ENCODE measurements around the gene IPPK.

Gene IPPK

DNA sequence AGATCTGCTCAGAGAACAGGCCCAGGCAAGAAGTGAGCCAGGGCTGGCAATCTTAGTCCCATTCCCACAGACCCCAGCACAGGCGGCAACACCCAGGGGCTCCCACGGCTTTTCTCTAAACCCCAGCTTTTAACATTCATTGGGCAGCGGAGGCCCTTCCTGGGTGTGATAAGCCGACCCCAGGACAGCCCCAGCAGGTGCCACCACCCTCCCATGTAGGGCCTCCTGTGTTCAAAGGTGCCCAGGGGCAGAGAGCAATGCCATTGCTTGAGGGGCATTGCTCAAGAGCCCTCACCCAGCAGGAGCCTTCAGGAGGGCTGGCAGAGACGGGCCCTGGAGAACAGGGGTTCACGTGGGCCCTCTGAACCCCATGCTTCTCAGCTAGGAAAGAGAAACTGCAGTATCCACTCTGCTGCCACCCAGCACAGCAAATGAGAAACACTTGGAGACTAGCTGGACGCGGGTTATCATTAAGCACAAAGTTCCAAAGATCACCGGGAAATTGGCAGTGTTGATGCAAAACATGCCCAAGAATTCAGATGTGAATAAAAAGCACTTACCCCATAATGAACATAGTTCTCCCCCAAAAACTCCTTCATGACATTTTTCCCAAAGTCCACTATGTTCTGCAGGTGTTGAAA, 13.9 kb downstream of the IPPK start:
- DNase-seq, result no peak

DNA sequence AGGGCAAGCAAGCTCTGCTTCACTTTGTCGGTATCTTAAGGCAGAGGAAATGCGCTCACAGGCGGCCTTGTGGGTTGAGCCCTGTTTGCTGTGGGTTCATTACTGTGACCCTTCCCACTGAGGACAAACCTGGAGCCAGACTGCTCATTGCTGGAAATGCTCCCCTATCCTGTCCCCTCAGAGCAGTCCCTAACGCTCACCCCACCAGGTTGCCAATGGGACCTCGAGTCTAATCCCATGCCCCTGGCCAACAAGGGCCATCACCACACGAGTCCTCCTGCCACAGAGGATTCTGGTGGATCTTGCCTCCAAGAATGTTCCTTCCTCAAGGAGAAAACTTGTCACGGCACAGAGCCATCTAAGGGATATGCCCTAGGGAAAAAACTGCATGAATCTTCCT, 14.6 kb downstream of the IPPK start:
- DNase-seq, result no peak

DNA sequence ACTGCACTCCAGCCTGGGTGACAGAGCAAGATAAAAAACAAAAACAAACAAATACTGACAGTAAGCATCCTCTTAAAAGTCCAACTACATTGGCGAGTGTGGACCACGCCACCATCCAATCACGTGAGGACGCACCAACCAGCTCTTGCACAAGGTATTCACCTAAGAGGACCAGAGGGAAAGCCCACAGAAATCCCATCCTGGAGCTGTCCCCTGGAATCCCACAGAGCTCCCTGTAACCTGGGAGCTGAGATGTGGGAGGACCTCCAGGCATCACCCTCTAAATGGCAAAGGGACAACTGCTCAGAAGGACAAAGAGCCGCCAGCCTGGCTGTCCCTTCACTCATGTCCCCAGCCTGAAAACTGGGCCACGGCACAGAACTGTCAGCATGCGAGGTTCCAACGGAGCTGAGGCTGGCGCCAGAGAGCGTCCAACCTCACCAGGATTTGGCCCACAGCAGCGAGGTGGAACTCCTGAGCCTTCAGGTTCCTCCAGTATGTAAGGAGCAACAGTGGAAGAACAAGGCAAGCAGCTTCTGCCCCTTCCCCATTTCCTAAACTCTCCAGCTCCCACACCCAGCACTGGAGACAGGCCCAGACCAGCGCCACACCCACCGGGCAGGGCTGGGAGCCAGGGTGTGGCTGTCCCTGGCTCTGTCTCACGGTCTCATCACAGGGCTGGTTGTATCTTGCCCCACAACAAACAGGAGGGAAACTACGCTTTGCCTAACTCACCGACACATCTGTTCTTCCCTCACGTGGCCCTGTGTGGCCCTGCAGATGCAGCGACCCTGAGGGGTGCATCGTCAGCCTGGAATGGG, 15.2 kb downstream of the IPPK start:
- DNase-seq, result no peak

DNA sequence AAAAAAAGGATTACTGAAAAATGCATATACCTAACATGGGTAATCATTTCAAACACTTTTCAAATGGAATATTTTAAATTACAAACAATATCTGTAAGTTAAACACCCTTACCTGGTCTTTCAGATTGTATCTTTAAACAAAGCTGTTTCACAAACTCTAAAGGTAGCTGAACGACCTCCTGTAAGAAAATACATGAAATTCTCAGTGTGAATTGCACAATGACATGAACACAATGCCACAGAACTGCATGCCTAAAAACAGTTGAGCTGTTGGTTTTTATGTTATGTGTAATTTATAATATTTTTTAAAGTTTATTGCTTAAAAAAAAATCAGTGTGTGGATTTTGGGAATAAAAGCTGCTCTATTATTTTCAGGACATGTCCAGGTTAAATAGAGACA, 17.5 kb downstream of the IPPK start:
- no peak for DNase-seq

DNA sequence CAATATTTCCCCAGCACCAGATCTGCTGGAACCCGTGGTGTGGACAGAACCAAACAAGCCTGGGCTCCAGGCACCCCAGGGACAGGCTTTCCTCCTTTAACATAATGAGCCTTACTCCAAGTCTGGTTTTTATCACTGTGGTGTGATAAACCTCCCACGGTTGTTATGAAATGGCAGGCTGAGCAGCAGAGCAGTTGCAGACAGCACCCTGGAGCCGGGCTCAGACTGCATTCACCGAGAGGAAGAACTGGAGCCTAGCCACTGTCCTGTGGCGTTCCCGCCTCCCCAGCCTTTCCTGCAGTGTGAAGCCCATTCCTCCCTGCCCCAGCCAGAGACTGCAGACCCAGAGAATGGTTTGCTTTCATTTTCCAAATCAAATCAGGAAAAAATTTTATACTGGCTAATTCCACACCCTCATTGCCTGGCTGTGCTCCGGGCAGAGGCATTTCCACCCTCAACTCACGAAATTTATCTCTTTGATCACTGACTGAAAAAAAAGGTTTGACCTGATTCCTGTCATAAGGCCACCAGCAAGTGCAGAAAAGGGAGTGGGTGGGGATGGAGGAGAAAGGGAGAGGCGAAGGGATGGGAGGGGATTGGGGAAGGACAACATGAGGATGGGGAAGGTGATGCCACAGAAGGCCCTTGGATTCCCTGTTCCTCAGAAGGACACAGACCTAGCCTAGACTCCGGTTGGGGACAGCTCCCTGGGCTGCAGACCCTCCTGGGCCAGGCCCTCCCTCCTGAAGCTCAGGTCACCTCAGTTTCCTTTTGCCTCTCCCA, 18.9 kb downstream of the IPPK start:
- no peak for DNase-seq

DNA sequence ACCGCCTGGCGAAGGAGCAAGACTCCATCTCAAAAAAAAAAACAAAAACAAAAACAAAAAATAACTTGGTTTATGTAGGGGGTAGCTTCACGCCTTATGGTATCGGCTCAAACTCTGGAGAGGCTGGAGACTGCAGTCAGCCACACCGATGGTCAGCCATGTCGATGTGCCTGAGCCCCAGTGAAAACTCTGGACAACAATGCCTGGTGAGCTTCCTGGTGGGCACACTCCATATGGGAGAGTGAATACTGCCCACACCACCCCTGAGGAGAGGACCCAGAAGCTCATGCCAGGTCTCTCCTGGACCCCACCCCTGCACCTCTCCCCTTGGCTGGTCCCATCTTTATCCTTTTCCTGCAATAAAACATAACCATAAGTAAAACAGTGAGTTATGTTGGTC, 19.6 kb downstream of the IPPK start:
- no peak for DNase-seq

DNA sequence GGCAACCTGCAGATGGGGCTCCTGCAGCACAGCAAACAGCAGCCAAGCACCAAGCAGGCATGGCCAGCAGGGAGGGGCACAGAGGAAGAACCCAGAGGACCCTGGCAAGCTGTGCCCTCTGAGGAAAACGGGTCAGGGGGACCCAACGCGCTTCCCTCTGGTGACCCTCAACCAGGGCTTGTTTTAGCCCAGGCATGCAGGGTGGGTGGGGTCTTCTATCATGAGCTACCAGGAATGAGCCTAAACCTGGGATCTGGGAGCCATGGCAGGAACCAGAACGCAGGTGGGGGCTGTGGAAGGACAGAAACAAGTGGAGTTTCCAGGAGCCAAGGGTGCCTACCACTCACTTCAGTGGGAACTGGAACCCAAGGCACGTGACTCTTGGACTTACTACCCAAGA, 20.9 kb downstream of the IPPK start:
- DNase-seq, result no peak

DNA sequence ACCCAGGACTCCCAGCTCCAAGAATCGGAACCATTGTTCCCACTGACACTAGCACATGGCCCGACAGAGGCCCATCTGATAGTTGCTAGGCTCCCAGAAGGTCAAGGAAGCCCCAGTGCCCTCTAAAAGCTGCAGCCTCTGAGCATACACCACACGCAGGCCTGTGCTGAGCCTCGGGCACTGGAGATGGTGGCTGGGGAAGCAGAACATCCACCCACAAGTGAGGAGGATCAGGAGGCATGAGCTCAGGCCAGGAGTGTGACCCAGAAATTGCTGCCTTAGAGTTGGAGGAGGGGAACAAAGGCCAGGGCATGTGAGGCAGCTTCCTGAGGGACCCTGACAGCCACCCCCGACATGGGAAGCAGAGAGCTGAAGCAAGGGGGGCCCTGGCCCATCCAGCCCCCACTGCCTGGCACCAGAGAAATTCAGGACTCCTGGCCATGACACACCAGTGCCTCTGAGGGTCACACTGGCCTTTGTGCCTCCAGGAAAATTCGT, 21.4 kb downstream of the IPPK start:
- DNase-seq, result no peak

DNA sequence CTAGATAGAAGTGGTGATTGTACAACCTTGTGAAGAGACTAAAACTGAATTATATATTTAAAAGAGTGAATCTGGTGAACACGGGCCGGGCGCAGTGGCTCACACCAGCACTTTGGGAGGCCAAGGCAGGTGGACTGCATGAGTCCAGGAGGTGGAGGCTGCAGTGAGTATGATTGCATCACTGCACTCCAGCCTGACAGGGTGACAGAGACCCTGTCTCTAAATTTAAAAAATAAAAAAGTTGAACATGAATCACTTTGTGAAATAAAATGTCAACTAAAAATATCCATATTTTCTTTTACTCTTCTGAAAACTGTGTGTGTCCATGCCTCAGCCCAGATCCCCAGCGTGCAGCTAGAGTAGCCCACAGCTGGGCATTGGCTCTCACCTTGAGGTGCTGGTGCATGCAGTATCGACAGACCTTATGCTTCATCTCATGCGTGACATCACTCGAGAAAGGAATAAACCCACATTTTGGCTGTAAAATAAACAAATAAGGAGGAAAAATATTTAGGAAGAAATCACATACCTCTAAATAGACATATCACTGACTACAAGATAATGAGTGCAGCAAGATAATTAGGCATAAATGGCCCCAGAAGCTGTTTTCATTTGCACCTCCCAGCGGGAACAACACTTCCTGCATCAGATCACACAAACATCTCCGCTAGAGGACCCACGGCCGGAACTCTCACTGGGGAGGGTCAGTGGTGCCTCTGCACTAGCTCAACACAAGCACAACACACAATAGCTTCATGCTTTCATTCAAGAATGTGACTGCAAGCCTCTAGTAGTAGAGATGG, 22.1 kb downstream of the IPPK start:
- no peak for DNase-seq

DNA sequence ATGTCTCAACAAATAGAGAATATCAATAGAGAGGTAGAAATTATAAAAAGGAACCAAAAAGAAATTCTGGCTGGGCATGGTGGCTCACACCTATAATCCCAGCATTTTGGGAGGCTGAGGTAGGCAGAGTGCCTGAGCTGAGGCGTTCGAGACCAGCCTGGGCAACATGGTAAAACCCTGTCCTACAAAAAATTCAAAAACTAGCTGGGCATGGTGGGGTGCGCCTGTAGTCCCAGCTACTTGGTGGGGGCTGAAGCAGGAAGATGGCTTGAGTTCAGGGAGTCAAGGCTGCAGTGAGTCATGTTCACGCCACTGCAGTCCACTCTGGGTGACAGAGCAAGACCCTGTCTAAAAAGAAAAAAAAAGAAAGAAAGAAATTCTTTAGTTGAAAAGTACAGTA, 24.9 kb downstream of the IPPK start:
- no peak for DNase-seq

DNA sequence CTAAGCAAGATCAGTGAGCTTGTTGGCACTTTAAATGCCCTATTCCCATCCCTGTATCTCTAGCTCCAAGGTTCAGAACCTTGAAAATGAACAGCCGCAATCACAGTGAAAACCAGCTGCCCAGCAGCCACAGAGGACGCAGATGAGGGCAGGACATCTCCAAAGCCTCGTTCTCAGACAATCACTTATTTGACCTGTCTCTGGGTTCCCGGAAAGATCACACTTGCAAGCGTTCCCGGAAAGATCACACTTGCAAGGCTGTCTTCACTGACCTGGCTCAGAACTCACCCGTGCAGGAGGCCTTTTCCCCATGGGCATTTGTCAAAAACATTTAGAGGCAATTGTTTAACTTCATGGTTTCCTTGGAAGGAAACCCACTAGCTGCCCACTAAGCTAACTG, 25.7 kb downstream of the IPPK start:
- DNase-seq, result no peak

DNA sequence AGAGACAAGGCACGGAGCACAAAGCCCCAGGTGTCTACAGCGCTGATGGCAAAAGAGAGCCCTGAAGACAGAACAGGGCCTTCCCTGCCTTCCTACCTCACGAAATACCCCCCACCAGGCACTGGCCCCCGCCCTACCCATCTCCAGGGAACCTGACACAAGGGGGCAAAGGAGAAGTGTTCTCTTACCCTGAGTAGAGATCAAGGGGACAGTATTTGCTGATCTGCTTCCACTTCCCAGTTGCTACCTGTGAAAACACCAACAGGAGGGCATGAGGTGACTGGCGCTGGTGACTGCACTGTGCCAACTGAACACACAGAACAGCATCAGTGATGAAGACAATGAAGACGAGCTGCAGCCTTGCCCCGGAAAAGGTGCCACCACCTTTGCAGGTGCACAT, 27.4 kb downstream of the IPPK start:
- no peak for DNase-seq

DNA sequence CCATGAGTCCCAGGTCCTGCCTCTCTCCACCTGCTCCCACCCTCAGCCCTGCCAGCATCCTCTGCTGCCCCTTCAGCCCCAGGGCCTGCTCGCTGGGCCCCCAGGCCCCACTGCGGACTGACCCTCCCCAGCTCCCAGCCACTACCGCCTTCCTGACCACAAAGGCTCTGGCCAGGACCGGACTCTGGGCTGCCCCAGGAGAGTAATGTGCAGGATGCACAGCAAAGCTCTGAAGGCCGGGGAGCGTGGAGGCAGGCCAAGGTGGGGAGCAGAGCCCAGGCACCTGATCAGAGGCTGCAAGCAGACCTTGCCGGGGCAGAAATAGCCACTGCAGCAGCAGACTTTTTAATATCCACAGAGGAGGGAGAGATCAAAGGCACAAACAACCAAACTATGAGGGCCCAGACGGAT, 27.9 kb downstream of the IPPK start:
- DNase-seq, result no peak

DNA sequence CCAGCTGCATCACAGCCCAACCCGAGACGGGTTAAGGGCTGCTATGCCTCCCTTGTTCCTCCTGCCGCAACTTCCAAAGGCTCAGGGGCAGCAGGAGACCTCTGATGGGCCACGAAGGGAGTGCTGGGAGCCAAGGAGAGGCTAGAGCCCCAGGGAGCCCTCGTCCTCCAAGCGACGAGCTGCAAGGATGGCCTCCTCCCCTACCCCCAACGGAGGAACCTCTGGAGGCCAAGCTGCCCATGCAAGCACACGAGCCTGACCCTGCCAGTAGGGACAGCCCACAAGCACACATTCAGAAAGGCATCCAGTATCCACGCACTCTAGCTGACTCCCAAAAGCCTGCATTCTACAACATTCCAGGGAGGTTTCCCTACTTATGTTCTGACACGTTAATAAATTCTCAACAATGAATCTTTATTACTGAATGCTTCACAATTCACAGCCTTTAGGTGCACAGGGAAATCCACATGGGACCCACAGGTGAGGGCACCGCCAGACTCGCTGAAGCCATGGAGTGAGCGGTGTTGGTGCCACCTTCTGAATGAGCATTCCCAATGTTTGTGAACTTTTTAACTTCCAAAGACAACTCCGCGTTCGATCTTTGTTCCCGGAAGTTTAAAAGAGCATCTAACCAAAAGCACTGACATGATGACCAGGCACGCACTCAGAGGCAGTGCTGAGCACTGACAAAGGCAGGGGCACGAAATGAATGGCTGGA, 28.7 kb downstream of the IPPK start:
- no peak for DNase-seq

DNA sequence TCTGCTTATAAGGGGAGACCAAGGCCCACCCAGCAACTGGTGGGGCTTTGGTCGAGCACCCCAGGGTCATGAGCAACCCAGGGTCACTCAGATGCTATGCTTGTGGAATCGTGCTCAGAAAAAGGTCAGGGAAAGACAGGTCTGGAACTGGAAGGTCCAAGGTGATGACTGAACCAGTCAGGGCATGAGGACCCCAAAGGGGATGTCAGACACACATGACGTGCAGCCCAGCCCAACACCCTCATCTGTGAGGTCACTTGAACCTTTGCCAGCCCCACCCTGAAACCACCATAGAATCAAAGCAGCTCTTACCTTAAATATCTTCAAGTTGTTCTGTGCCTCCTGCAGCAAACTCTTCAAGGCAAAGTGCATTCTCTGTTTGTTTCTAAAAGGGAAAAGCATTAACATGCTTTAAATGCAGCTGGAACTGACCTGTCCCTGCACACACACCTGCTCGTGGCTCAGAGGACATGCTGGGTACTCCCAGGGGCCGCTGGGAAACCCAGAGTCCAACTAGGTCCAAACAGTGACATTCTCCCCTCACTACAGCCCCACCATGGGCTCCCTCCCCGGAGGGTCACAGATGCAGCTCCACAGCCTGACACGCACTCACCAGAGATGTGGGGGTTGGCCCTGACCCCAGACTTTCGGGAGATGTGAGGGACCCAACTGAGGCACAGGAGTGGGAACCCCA, 29.4 kb downstream of the IPPK start:
- DNase-seq, result no peak

DNA sequence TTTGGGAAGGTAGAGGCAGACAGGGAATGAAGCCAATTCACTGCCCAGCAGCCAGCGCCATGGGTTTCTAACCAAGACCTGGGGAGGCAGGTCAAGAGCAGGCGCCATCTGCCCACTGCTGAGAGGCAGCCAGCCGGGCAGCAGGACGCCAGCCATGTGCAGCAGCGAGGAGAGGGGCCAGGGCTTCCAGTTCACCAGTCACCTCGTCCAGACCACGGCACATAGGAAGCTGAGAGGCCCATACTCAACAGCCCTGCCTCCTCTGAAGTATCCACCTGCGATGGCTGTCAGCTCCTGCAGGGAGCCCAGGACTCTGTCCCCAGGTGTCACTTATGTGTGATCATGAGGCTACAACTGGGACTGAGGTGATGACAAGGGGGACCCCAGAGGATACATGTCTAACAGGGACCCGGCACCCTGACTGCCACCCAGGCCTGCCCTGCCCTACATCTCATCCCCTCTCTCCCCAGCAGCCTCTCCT, 30.1 kb downstream of the IPPK start:
- no peak for DNase-seq

DNA sequence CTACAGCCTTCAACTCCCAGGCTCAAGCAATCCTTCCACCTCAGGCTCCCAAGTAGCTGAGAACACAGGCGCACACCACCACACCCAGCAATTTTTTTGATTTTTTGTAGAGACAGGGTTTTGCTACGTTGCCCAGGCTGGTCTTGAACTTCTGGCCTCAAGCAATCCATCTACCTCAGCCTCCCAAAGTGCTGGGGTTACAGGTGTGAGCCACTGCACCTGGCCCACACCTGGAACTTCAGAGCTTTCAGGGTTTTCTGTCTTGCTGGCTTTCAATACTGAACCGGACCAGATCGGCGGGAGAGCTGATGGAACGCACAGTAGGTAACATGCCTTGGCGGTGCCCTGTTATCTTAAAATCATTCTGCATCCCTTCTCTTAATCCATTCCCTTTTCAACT, 30.8 kb downstream of the IPPK start:
- DNase-seq, result no peak

DNA sequence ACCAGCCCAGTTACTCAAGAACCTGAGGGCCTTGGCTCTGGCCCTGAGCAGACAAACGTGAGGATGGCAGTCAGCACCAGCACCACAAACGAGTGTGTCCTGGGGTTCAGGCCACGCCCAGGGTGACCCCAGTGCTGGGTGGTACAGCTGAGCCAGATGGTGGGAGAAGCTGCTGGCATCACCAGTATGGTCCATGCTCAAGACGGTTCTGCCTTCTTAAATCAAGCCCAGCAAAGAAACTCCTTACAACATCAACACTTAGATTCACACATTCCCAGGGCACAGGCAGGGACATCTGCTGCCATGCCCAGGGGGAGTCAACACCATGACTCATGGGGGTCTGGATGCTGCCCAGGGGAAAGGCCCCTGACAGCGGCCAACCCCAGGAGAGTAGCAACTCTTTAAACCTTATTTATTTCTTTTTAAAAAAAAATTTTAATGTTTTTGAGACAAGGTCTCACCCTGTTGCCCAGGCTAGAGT, 31.3 kb downstream of the IPPK start:
- no peak for DNase-seq

DNA sequence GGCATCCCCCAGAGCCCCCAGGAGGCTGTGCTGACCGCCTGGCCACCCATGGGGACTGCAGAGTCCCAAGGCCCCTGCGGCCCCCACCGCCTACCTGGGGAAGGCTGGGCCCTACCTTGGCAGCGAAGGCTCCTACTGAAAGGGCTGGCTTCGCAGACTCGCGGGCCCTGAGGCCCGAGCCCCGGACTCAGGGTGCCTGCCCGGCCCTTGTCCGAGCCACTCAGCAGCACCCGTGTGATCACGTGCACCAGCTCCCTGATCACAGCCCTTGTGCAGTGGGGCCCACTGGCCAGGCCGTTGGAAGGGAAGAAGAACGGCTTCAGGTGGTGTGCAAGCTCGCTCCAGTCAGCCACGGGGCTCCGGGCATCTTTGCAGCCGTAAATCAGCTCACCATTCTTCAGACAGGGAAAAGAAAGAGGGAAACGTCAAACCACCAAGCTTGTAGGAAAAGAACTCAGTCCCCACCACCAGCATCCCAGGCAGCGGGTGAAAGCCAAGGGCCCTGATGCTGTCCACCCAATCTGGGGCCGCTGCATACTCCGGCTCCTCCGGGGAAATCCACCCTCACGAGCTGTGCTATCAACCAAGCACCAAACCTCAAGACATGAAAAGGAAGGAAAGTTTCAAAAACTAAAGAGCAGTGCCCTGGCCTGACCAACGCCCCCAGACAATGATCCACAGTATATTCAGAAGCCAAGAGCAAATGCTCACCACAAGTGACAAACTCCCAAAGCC, 31.9 kb downstream of the IPPK start:
- DNase-seq, result no peak

DNA sequence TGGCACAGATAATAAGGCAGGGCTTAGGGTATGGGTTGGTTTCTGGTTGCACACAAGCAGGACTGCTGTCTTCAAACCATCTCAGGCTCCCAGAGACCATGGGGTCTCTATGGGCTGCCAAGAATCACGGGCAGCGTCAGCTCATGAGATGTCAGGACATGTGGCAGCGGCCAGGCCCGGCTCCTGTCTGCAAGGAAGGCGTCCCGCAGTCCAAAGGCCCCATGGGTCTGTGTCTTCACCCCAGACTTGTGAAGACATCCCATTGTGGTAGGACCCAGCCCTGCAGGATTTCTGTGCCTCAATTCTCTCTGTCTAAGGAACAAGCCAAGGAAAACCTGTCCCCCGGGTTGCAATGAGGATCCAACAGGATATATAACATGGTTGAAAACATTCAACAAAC, 32.6 kb downstream of the IPPK start:
- DNase-seq, result no peak

DNA sequence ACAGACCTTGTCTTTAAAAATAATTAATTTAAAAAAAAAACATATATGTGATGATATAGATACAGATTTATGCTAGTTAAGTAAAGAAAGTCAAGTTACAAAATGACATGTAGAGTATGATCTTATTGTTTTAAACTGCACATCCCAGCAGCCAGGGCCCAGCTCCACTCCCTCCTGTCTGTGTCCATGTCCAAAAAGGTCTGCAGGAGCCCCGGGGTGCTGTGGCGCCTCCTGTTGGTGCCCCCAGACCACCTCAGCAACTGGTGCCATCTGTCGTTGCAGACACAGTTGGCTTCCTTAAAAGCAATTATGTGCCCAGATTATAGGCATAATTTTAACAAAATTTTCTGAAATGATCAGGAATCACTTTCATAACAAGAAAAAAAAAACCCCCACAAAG, 33.3 kb downstream of the IPPK start:
- no peak for DNase-seq

Measured in stimulated activated CD4-positive, alpha-beta T cell treated with anti-CD3 and anti-CD28 coated beads, Interleukin-4, amount 100 ng/mL, for 24 hours (primary cell).